ENCODE results near the gene LYPD6B.

The LYPD6B gene

DNA sequence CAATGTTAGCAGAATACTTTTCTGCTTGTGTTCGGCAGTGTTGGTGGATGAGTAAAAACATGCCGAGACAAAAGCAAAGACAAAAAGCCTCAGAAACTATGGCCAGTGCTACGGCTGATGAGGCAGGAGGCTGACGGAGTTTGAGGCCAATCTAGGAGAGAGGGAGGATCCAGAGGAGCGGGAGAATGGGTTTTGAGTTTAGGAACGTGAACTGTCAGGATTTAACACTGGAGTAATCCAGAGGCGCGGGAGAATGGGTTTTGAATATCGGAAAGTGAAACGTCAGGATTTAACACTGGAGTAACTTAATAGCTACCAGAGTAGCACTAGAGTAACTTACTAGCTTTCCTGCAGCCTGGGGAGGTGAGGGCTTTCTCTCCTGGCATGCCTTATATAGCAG lies 37.4 kb downstream of the LYPD6B start:
- ChIA-PET POLR2A (ENCODE audit: low non-redundant PET) (no interaction called here), CTCF (no interaction called here)
- no peak overlapping the region for H3K27ac ChIP-seq
- DNase-seq (ENCODE audit: low spot score), result no peak
- TF ChIP-seq, protein P1, sequence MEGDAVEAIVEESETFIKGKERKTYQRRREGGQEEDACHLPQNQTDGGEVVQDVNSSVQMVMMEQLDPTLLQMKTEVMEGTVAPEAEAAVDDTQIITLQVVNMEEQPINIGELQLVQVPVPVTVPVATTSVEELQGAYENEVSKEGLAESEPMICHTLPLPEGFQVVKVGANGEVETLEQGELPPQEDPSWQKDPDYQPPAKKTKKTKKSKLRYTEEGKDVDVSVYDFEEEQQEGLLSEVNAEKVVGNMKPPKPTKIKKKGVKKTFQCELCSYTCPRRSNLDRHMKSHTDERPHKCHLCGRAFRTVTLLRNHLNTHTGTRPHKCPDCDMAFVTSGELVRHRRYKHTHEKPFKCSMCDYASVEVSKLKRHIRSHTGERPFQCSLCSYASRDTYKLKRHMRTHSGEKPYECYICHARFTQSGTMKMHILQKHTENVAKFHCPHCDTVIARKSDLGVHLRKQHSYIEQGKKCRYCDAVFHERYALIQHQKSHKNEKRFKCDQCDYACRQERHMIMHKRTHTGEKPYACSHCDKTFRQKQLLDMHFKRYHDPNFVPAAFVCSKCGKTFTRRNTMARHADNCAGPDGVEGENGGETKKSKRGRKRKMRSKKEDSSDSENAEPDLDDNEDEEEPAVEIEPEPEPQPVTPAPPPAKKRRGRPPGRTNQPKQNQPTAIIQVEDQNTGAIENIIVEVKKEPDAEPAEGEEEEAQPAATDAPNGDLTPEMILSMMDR (conservative IDR thresholded peaks at IDR 0.05; ENCODE audit: low read depth), result no peak

DNA sequence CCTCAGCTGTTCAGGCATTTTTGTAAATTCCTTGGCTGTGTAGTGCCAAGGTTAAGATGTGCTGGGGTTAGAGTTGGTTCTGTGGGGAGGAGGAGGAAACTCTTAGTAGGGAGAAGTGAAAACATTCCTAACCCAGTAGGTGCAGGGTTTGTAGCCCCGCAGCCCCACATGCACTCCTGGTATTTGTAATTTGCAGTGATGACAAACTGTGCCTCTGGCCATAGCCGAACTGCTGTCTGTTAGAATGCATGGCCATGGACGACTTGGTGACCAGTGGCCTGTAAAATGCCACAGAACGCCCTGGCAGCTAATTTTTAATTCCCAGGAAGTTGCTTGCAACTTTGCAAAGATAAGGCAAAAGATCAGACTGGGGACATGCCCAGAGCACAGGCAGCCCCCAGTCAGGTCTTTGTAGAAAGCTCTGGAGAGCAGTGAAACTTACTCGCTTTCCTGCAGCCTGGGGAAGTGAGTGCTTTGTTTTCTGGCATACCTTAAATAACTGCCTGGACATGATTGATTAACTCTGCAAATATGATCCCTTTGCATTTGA lies 38.4 kb downstream of the LYPD6B start:
- H3K27ac ChIP-seq, result no peak overlapping the region
- ChIA-PET CTCF (no interaction called here), POLR2A (ENCODE audit: low non-redundant PET) (no interaction called here)
- TF ChIP-seq, protein P1 (conservative IDR thresholded peaks at IDR 0.05; ENCODE audit: low read depth), result no peak
- no peak for DNase-seq (ENCODE audit: low spot score)

DNA sequence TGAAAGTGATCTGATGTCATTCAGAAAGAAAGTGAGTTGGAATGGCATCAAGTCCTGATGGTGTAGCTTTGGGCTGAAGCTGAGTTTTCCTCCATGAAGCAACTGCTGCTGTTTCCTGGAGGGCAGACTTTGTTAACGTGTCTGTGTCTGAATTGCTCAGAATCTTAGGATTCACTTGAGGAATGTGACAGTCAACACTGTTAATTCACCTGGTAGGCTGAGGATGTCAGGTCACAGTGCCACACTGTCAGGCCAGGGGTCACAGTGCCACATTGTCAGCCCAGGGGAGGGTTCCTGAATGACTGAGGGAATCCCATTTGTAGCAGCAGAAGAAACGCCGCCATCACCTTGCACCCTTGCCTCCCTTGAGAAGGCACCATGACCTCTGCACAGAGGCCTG lies 39.4 kb downstream of the LYPD6B start:
- POLR2A ChIA-PET (ENCODE audit: low non-redundant PET), result no interaction called here
- H3K27ac ChIP-seq, result no peak overlapping the region
- no peak for DNase-seq (ENCODE audit: low spot score)
- TF ChIP-seq, protein P1 (conservative IDR thresholded peaks at IDR 0.05; ENCODE audit: low read depth), result no peak
- CTCF ChIA-PET, result no interaction called here

GRCh38 chr2:149080099-149080498 lies 41.6 kb downstream of the LYPD6B start:
- TF ChIP-seq, protein P1 (conservative IDR thresholded peaks at IDR 0.05; ENCODE audit: low read depth), result no peak
- H3K27ac ChIP-seq, result no peak overlapping the region
- POLR2A ChIA-PET (ENCODE audit: low non-redundant PET), result no interaction called here
- DNase-seq (ENCODE audit: low spot score), result no peak
- CTCF ChIA-PET, result no interaction called here

GRCh38 chr2:149080971-149081370 lies 42.5 kb downstream of the LYPD6B start:
- ChIA-PET CTCF (interaction anchor here (0.6 kb wide), 1 partner anchor 26 kb away, joined by 3 read pairs; no protein-coding TSS in a partner anchor), POLR2A (ENCODE audit: low non-redundant PET) (no interaction called here)
- no peak for DNase-seq (ENCODE audit: low spot score)
- no peak overlapping the region for H3K27ac ChIP-seq
- TF ChIP-seq, protein P1 (conservative IDR thresholded peaks at IDR 0.05; ENCODE audit: low read depth), result no peak

DNA sequence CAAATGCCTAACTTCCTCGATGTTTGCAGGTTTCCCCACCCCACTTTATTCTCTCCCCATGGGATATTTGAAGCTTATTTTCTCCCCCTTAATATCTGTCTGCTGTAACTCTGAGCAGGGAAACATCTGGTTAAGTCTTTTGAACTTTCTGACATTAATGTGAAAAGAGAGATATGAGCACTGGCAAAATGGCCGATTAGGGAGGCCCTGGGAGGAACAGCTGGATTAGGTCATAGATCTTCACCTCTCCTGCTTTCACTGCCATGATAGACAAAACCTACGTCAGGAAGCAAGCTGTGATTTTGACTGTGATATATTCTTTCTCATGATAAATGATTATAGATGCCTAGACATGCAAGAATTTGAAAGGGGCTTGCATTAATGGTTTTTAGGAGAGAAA lies 43.6 kb downstream of the LYPD6B start:
- TF ChIP-seq, protein P1 (conservative IDR thresholded peaks at IDR 0.05; ENCODE audit: low read depth), result no peak
- no peak for DNase-seq (ENCODE audit: low spot score)
- ChIA-PET POLR2A (ENCODE audit: low non-redundant PET) (no interaction called here), CTCF (no interaction called here)
- H3K27ac ChIP-seq, result no peak overlapping the region
